ENCODE measurements around the gene SLC25A30. TPM values are rescaled to one million over a fixed set of nuclear protein-coding genes. Genes with fewer than 3 reads are reported as not detected.
A peak's percentile ranks its signal among the peaks of the same experiment; 100 is the strongest.

SLC25A30 gene
- total and polyA plus RNA-seq, 2 of the 13 experiments (the other 11 are each of a cell fraction or from before 2014, with no cell fraction given): 19.6 to 22.5 TPM

DNA sequence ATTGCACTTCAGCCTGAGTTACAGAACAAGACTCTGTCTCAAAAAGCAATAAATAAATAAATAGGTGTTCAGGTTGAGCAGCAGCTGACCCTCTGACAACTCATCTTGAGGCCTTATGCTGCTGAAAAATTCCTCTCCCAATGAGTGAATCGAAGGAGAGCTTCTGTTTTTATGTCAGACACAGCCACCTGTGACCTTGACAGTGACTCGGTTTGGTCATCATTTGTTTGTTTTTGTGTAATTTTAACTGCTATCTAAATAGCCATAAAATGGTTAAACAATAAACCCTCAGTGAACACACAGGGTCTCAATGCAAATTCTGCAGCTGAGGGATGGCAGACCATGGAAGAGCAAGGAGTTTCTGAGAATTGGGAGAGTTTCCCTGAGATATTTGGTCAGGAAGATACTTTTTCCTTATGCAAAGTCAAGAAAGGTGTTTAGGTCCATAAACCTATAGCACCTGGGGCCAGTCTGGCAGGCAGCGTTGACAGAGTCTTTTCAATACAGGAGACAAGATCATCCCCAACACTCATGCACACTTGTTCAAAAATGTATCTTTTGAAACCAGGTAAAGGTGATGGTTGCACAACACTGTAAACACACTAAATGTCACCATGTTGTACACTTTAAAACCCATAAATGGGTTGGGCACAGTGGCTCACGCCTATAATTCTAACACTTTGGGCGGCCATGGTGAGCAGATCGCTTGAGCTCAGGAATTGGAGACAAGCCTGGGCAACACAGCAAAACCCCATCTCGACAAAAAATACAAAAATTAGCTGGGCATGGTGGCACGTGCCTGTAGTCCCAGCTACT is 16.6 kb upstream of the SLC25A30 start (continued):
- TF ChIP-seq, protein P1, sequence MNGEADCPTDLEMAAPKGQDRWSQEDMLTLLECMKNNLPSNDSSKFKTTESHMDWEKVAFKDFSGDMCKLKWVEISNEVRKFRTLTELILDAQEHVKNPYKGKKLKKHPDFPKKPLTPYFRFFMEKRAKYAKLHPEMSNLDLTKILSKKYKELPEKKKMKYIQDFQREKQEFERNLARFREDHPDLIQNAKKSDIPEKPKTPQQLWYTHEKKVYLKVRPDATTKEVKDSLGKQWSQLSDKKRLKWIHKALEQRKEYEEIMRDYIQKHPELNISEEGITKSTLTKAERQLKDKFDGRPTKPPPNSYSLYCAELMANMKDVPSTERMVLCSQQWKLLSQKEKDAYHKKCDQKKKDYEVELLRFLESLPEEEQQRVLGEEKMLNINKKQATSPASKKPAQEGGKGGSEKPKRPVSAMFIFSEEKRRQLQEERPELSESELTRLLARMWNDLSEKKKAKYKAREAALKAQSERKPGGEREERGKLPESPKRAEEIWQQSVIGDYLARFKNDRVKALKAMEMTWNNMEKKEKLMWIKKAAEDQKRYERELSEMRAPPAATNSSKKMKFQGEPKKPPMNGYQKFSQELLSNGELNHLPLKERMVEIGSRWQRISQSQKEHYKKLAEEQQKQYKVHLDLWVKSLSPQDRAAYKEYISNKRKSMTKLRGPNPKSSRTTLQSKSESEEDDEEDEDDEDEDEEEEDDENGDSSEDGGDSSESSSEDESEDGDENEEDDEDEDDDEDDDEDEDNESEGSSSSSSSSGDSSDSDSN (CRISPR knock-in tag; IDR thresholded peaks at IDR 0.05): peak; percentile 13; the same call in 1 of the 2 replicates
- TF ChIP-seq GATA4 (IDR thresholded peaks at IDR 0.05; ENCODE audit: borderline replicate concordance, low read depth): peak; percentile 18; the same call in 1 of the 2 replicates
- TF ChIP-seq, protein P2, sequence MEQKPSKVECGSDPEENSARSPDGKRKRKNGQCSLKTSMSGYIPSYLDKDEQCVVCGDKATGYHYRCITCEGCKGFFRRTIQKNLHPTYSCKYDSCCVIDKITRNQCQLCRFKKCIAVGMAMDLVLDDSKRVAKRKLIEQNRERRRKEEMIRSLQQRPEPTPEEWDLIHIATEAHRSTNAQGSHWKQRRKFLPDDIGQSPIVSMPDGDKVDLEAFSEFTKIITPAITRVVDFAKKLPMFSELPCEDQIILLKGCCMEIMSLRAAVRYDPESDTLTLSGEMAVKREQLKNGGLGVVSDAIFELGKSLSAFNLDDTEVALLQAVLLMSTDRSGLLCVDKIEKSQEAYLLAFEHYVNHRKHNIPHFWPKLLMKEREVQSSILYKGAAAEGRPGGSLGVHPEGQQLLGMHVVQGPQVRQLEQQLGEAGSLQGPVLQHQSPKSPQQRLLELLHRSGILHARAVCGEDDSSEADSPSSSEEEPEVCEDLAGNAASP (CRISPR knock-in tag; IDR thresholded peaks at IDR 0.05; ENCODE audit: borderline replicate concordance): peak; percentile 71; the same call in 1 of the 2 replicates
- TF ChIP-seq FOXK1 (CRISPR knock-in tag; IDR thresholded peaks at IDR 0.05; ENCODE audit: borderline replicate concordance, low read depth): peak; percentile 75; the same call in 1 of the 2 replicates
- TF ChIP-seq ZNF501 (CRISPR knock-in tag; IDR thresholded peaks at IDR 0.05): peak; percentile 58; the same call in 1 of the 2 replicates
- no peak for TF ChIP-seq CBX2 (IDR thresholded peaks at IDR 0.05; ENCODE audit: low read depth, low read length)
- no peak for TF ChIP-seq CBX2 (CRISPR knock-in tag; IDR thresholded peaks at IDR 0.05; ENCODE audit: low read depth)
- TF ChIP-seq, protein P3, sequence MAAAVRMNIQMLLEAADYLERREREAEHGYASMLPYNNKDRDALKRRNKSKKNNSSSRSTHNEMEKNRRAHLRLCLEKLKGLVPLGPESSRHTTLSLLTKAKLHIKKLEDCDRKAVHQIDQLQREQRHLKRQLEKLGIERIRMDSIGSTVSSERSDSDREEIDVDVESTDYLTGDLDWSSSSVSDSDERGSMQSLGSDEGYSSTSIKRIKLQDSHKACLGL (CRISPR knock-in tag; IDR thresholded peaks at IDR 0.05): no peak
- 0 out of 2 replicates have a peak, but pooled peaks have one; percentile 26 for TF ChIP-seq ZBTB7B (CRISPR knock-in tag; IDR thresholded peaks at IDR 0.05)
- peak; percentile 69 for TF ChIP-seq THAP11 (CRISPR knock-in tag; IDR thresholded peaks at IDR 0.05)
- peak; percentile 87 for TF ChIP-seq SKI (IDR thresholded peaks at IDR 0.05; ENCODE audit: partially characterized antibody)
- TF ChIP-seq CREB1 (IDR thresholded peaks at IDR 0.05): 0 out of 2 replicates have a peak, but pooled peaks have one; percentile 41
- peak; percentile 69 for TF ChIP-seq CREB1 (CRISPR knock-in tag; IDR thresholded peaks at IDR 0.05)
- TF ChIP-seq, protein P4, sequence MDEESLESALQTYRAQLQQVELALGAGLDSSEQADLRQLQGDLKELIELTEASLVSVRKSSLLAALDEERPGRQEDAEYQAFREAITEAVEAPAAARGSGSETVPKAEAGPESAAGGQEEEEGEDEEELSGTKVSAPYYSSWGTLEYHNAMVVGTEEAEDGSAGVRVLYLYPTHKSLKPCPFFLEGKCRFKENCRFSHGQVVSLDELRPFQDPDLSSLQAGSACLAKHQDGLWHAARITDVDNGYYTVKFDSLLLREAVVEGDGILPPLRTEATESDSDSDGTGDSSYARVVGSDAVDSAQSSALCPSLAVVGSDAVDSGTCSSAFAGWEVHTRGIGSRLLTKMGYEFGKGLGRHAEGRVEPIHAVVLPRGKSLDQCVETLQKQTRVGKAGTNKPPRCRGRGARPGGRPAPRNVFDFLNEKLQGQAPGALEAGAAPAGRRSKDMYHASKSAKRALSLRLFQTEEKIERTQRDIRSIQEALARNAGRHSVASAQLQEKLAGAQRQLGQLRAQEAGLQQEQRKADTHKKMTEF (CRISPR knock-in tag; IDR thresholded peaks at IDR 0.05): peak; percentile 72; the same call in 1 of the 2 replicates
- peak; percentile 76 for TF ChIP-seq FOXA3 (CRISPR knock-in tag; IDR thresholded peaks at IDR 0.05)
- TF ChIP-seq, protein P5, sequence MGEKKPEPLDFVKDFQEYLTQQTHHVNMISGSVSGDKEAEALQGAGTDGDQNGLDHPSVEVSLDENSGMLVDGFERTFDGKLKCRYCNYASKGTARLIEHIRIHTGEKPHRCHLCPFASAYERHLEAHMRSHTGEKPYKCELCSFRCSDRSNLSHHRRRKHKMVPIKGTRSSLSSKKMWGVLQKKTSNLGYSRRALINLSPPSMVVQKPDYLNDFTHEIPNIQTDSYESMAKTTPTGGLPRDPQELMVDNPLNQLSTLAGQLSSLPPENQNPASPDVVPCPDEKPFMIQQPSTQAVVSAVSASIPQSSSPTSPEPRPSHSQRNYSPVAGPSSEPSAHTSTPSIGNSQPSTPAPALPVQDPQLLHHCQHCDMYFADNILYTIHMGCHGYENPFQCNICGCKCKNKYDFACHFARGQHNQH (CRISPR knock-in tag; IDR thresholded peaks at IDR 0.05): peak; percentile 68
- TF ChIP-seq DPF2 (CRISPR knock-in tag; IDR thresholded peaks at IDR 0.05; ENCODE audit: borderline replicate concordance, low read depth): 0 out of 2 replicates have a peak, but pooled peaks have one; percentile 17
- TF ChIP-seq NFYC (CRISPR knock-in tag; IDR thresholded peaks at IDR 0.05): peak; percentile 13; the same call in 1 of the 2 replicates
- no peak for TF ChIP-seq ZNF556 (CRISPR knock-in tag; IDR thresholded peaks at IDR 0.05; ENCODE audit: borderline replicate concordance)
- no peak for TF ChIP-seq ZNF557 (CRISPR knock-in tag; IDR thresholded peaks at IDR 0.05)
- TF ChIP-seq CEBPG (CRISPR knock-in tag; IDR thresholded peaks at IDR 0.05): peak; percentile 75
- TF ChIP-seq ZNF883 (CRISPR knock-in tag; IDR thresholded peaks at IDR 0.05; ENCODE audit: not compliant biosample characterization): no peak
- TF ChIP-seq TGIF2 (CRISPR knock-in tag; IDR thresholded peaks at IDR 0.05): peak; percentile 59; the same call in 1 of the 2 replicates

All from HepG2 (cell line).